Lower lobe of right lung (tissue), 2 donors: ENCODE results near the gene SNCA. TPM values are rescaled to one million over a fixed set of nuclear protein-coding genes. Genes with fewer than 3 reads are reported as not detected.

ENCODE experiments used
- ATAC-seq, 2 donors: fragments of 200-7000 bp; cut with Tn5 transposase; one replicate each; pipeline ENCODE4 v1.9.1; 2020 to 2022; ENCODE audit warnings: mild to moderate bottlenecking in 2 of 2, moderate library complexity in 2 of 2
- DNase-seq: peaks from one replicate; pipeline ENCODE4 v3.0.0-alpha.2; 2020
- H3K27ac ChIP-seq: fragments of 200-600 bp; one replicate; pipeline ENCODE4 v1.8.0; 2022
- H3K27me3 ChIP-seq: fragments of 200-600 bp; one replicate; pipeline ENCODE4 v1.8.0; 2022; ENCODE audit warnings: low read depth
- H3K36me3 ChIP-seq: fragments of 200-600 bp; one replicate; pipeline ENCODE4 v1.8.0; 2022; ENCODE audit warnings: mild to moderate bottlenecking
- H3K4me1 ChIP-seq: fragments of 200-600 bp; one replicate; pipeline ENCODE4 v1.8.0; 2022
- H3K4me3 ChIP-seq: fragments of 200-600 bp; one replicate; pipeline ENCODE4 v1.8.0; 2022; ENCODE audit warnings: mild to moderate bottlenecking
- H3K9me3 ChIP-seq: fragments of 200-600 bp; one replicate; pipeline ENCODE4 v1.8.0; 2022
- intact Hi-C: fragments of 100-400 bp; cut with DNase I; formaldehyde crosslinking; loops from one replicate; pipeline ENCODE4 v1.11.0; 2022
- total RNA-seq: library from RNA; stranded (reverse); fragmentation: NEBNext Ultra II Directional; extraction: Animal tissue kit (Norgen Biotek cat#: 25700); gene quantifications from one replicate; pipeline ENCODE4 v1.2.1, GENCODE V29; 2021
- TF ChIP-seq, protein P1 (sequence below): fragments of 200-600 bp; IDR thresholded peaks from one replicate; pipeline ENCODE4 v1.8.0; 2022; ENCODE audit warnings: antibody characterized with exemption, mild to moderate bottlenecking
- donor health status: DM: no; HTN: yes; CAD: no; lungs with severe emphysema.

Gene SNCA
- total RNA-seq, 1 donor from 2014 or later, result 7.8 TPM

DNA sequence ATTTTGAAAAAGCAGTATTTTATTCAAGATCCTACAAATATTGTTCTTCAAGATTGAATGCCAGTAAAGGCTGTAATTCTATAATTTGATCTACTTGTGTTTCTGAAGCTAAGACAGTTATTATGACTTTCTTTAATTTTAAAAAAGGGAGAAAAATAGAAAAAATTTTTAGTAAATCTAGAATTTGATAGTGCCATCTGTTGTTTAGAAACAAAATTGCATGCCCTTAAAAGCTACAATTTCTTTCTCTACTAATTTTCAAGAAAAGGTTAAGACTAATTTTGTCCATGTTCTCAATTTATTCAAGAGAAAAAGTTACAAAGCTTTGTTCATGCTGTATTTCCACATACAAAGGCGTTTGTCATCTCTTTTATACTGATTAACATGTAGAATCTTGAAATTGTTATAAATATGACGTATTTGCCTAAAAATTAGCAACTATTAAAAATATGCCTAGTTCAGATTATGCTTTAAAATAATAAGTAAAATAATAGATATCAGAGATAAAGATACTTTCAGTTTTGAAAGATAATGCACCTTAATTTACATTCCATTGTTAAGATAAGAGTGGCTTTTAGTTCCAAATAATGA, 32.1 kb upstream of the SNCA start:
- no peak overlapping the region for H3K27ac ChIP-seq
- ATAC-seq, result no peak
- no peaks in the 10 kb centered on the region for H3K27me3 ChIP-seq
- H3K9me3 ChIP-seq, result no peaks in the 10 kb centered on the region
- H3K4me1 ChIP-seq, result no peaks in the 10 kb centered on the region
- no peak for DNase-seq
- intact Hi-C loops, result no loop called here
- H3K4me3 ChIP-seq, result no peak overlapping the region
- H3K36me3 ChIP-seq, result no peaks in the 10 kb centered on the region
- TF ChIP-seq, protein P1, sequence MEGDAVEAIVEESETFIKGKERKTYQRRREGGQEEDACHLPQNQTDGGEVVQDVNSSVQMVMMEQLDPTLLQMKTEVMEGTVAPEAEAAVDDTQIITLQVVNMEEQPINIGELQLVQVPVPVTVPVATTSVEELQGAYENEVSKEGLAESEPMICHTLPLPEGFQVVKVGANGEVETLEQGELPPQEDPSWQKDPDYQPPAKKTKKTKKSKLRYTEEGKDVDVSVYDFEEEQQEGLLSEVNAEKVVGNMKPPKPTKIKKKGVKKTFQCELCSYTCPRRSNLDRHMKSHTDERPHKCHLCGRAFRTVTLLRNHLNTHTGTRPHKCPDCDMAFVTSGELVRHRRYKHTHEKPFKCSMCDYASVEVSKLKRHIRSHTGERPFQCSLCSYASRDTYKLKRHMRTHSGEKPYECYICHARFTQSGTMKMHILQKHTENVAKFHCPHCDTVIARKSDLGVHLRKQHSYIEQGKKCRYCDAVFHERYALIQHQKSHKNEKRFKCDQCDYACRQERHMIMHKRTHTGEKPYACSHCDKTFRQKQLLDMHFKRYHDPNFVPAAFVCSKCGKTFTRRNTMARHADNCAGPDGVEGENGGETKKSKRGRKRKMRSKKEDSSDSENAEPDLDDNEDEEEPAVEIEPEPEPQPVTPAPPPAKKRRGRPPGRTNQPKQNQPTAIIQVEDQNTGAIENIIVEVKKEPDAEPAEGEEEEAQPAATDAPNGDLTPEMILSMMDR, result peak; percentile 47

DNA sequence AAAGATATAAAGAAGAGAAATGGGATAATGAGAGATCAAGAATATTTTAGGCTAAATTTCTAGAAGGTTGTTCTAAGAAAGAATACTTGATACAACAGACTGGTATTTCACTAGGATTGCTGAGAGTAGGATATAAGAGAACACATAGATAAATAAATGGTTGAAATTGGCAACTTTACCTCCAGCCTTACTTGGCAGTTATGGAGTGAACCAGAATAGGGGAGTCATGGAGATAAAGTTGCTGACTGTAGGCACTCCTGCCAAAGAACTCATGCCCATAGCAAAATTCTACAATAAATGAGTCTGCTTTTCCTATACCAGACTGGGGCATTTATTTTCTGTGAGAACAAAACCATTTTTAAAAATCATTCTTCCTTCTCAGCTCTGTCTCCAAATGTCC, 31.3 kb upstream of the SNCA start:
- Histone ChIP-seq H3K4me1 (no peaks in the 10 kb centered on the region), H3K27ac (no peak overlapping the region), H3K36me3 (no peaks in the 10 kb centered on the region), H3K4me3 (no peak overlapping the region), H3K9me3 (no peaks in the 10 kb centered on the region), H3K27me3 (no peaks in the 10 kb centered on the region)
- TF ChIP-seq, protein P1, result no peak
- intact Hi-C loops, result no loop called here
- no peak for ATAC-seq
- no peak for DNase-seq

DNA sequence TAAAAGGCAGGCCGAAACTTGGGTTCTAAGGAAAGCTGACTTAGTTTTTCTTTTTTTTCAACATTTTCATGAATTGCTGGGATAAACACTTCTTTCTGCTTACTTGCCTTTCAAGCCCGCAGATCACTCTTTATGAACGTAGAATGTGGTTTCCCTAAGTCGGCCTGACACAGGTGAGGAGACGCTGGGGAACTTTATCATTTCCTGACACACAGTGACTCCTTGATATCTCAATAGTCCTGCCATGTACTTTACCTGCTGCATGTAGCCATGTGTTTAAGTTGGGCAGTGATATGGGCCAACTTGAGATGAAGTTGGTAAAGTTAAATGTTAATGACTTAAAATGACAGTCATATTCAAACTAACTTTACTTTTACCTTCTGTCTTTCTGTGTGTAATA, 26.6 kb upstream of the SNCA start:
- no peak overlapping the region for H3K4me3 ChIP-seq
- no peak for DNase-seq
- no peak overlapping the region for H3K27ac ChIP-seq
- no peaks in the 10 kb centered on the region for H3K9me3 ChIP-seq
- H3K36me3 ChIP-seq, result no peaks in the 10 kb centered on the region
- no peak for ATAC-seq
- TF ChIP-seq, protein P1, result no peak
- H3K27me3 ChIP-seq, result no peaks in the 10 kb centered on the region
- intact Hi-C loops, result no loop called here
- no peaks in the 10 kb centered on the region for H3K4me1 ChIP-seq

DNA sequence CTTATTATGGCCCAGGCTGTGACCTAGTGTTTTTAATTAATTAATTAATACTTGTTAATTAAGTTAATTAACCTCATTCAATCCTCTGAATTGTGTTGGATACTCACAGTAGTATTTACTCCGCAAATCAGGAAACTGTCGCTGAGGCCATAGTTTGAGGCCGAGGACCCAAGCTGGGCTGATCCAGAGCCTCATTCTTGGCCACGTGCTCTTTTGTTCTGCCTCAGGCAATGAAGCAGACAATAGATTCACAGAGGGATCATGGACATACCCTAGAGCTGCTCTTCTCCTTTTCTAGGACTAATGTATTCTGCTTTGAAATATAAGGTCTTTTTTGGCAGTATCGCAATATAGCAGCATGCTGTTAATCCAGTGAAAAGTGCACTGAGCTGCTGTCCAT, 24.0 kb upstream of the SNCA start:
- Histone ChIP-seq H3K4me1 (no peaks in the 10 kb centered on the region), H3K36me3 (no peaks in the 10 kb centered on the region), H3K27ac (no peak overlapping the region), H3K9me3 (no peaks in the 10 kb centered on the region), H3K27me3 (no peaks in the 10 kb centered on the region), H3K4me3 (no peak overlapping the region)
- ATAC-seq (no peak), DNase-seq (no peak)
- TF ChIP-seq, protein P1, result no peak
- intact Hi-C loops, result no loop called here

DNA sequence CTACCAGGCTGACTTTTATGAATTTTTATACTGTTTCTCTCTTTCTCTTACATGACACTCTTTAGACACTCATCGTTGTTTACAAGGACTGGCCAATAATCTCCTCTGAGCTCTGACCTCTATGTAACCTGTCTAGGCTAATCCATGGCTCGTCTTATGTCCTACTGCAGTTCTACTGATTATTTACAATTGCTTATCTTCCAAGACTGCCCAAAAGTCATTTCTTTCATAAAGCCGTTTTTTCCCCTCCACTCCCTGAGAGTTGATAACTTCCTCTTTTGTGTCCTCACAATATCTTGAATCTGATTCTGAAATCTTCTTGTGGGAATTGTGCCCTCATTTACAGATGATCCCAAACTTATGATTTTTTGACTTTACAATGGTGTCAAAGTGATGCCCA, 18.3 kb upstream of the SNCA start:
- H3K4me3 ChIP-seq, result no peak overlapping the region
- no peaks in the 10 kb centered on the region for H3K4me1 ChIP-seq
- no peaks in the 10 kb centered on the region for H3K27me3 ChIP-seq
- TF ChIP-seq, protein P1, result no peak
- no peak overlapping the region for H3K27ac ChIP-seq
- no peak for DNase-seq
- no peak for ATAC-seq
- H3K36me3 ChIP-seq, result no peaks in the 10 kb centered on the region
- H3K9me3 ChIP-seq, result no peaks in the 10 kb centered on the region
- intact Hi-C loops, result no loop called here
